ENCODE results near the gene COA7. TPM values are rescaled to one million over a fixed set of nuclear protein-coding genes. Genes with fewer than 3 reads are reported as not detected.

Gene COA7
- total and polyA plus RNA-seq, 7 donors: 6.9 to 16.4 (median 8.2) TPM

DNA sequence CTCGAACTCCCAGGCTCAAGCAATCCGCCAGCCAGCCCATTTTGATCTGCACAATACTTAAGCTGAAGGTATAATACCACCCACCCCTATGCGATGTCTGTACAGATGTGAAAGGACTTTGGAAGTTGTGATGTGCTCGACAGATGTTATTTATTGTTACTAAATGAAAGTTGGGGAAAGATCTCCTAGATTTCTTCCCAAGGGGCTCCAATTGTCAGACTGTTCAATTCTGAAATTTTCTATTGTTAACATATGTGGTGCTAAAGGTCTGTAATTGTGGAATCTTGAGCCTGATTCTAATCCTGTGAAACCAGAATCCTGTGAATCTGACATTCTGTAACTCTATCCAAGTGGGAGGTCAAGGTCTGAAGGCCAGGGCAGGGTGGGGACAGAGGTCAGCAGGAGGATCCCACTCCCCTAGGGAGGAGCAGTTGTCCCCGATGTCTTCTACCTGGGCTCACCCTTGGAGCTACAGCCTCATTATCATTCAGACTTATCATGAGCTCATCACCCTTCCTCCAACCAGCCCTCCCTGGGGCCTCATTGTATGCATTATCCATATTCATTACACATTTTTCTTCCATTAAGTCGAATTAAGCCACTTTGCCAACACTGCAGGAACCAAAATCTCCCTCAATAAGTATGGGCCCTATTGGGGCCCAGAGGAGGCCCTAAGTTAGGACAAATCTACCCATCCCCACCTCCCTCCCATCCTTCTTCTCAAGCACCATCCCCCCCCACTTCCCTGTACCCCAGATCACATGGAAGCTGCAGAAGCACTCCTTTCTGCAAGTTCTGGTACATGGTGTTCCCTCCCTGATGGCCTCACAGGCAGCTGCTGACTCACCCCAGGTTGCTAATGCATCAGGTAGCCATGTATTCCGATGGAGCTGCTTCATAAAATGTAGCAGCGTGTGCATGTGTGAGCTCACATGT lies 32.9 kb downstream of the COA7 start:
- intact Hi-C loops (cut with DNase I): no loop called here
- Histone ChIP-seq H3K27ac (no peak overlapping the region), H3K9me3 (no peaks in the 10 kb centered on the region), H3K36me3 (no peaks in the 10 kb centered on the region), H3K27me3 (peaks cover 0 to 3% (median 0%) of the 10 kb centered on the region in 3 donors), H3K4me1 (no peaks in the 10 kb centered on the region), H3K4me3 (no peak overlapping the region)
- DNase-seq: no peak
- TF ChIP-seq, protein P1, sequence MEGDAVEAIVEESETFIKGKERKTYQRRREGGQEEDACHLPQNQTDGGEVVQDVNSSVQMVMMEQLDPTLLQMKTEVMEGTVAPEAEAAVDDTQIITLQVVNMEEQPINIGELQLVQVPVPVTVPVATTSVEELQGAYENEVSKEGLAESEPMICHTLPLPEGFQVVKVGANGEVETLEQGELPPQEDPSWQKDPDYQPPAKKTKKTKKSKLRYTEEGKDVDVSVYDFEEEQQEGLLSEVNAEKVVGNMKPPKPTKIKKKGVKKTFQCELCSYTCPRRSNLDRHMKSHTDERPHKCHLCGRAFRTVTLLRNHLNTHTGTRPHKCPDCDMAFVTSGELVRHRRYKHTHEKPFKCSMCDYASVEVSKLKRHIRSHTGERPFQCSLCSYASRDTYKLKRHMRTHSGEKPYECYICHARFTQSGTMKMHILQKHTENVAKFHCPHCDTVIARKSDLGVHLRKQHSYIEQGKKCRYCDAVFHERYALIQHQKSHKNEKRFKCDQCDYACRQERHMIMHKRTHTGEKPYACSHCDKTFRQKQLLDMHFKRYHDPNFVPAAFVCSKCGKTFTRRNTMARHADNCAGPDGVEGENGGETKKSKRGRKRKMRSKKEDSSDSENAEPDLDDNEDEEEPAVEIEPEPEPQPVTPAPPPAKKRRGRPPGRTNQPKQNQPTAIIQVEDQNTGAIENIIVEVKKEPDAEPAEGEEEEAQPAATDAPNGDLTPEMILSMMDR (IDR thresholded peaks at IDR 0.05): no peak
- TF ChIP-seq EP300 (IDR thresholded peaks at IDR 0.05) (no peak), POLR2A (IDR thresholded peaks at IDR 0.05) (no peak), POLR2AphosphoS5 (IDR thresholded peaks at IDR 0.05) (no peak)
- WGBS, 2 donors: 90 to 91% methylated on average over 8 of the region's 8 CpGs

DNA sequence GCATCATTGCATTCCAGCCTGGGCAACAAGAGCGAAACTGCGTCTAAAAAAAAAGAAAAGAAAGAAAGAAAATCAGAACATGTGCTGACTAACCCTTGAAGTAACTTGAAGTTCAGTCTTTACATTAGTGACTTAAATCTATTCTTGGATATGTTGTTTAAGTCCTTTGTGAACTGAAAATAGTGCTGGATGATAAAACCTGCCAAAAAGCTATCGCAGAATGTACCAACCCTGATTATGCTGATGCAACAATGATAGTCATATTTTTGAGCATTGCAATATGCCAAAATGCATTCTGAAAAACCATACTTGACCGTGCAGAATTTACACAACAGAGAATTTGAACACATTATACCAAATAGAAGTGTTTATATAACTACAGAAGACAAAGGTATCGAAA lies 34.4 kb downstream of the COA7 start:
- intact Hi-C loops (cut with DNase I): no loop called here
- no peaks in the 10 kb centered on the region for H3K4me1 ChIP-seq

DNA sequence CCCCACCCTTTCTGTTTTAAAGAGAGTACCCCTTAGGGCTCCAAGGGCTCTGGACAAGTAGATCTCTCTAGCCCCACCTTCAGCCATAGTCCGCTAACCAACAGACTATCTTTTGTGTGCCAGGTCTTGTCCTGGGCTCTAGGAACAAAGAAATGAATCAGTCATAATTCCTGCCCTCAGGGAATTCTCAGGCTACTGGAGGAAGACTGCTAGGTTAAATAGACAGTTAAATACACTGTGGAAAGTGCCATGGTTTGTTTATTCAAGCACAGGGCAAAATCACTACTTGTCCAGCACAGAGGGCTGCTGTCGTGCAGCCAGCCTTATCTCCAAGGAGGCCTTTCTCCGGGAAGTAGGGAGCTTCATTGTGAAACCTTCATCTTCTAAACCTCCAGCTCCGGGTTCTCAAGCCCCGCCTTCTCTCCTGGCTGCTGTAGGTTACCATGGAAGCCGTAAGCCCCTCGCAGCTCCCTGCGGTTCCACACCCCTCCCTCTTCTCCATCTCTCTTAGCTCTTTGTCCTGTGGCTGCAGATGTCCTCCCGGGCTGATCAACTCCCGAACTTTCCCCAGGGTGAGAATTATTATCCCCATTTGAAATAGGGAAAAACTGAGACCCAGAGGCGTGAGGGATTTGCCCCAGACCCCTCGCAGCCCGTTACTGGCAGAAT lies 35.4 kb downstream of the COA7 start:
- H3K4me1 ChIP-seq: no peaks in the 10 kb centered on the region
- WGBS, 2 donors: 43 to 49% methylated on average over 13 of the region's 13 CpGs

More for the DNA sequence above, 34.4 kb downstream of the COA7 start:
- TF ChIP-seq, protein P1 (IDR thresholded peaks at IDR 0.05): no peak
- TF ChIP-seq POLR2A (IDR thresholded peaks at IDR 0.05) (no peak), EP300 (IDR thresholded peaks at IDR 0.05) (no peak), POLR2AphosphoS5 (IDR thresholded peaks at IDR 0.05) (no peak)
- no peak overlapping the region for H3K27ac ChIP-seq
- no peak for DNase-seq
- H3K4me3 ChIP-seq: no peak overlapping the region
- H3K36me3 ChIP-seq: no peaks in the 10 kb centered on the region
- 92 to 97% methylated on average over 5 of the region's 5 CpGs for WGBS, 2 donors
- no peaks in the 10 kb centered on the region for H3K9me3 ChIP-seq
- H3K27me3 ChIP-seq: peaks cover 0 to 3% (median 0%) of the 10 kb centered on the region in 3 donors

DNA sequence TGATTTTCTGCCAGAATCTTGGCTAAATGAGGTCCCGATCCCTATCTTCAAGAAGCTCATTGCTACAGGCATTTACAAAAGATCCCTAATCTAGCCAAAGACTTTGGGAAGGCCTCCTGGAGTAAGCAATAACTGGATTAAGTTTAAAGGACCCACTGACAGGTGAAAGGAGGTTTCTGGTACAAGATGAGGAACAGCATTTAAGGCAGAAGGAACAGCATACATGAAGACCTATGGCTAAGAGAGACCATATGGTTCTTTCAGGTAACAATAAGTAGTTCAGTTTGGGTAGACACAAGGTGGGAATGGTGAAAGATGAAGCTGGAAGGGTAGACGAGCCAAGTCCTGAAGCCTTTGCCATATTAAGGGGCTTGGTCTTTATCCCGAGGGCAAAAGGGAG lies 37.3 kb downstream of the COA7 start:
- no peak overlapping the region for H3K4me3 ChIP-seq
- TF ChIP-seq POLR2AphosphoS5 (IDR thresholded peaks at IDR 0.05) (no peak), EP300 (IDR thresholded peaks at IDR 0.05) (no peak), POLR2A (IDR thresholded peaks at IDR 0.05) (no peak)
- TF ChIP-seq, protein P1 (IDR thresholded peaks at IDR 0.05): no peak
- no peaks in the 10 kb centered on the region for H3K9me3 ChIP-seq
- H3K27me3 ChIP-seq: peaks cover 0 to 3% (median 0%) of the 10 kb centered on the region in 3 donors
- no peak for DNase-seq
- H3K4me1 ChIP-seq: no peaks in the 10 kb centered on the region
- 59 to 75% methylated on average over 3 of the region's 3 CpGs for WGBS, 2 donors
- H3K36me3 ChIP-seq: no peaks in the 10 kb centered on the region
- intact Hi-C loops (cut with DNase I): no loop called here
- no peak overlapping the region for H3K27ac ChIP-seq

More for the DNA sequence above, 35.4 kb downstream of the COA7 start:
- Histone ChIP-seq H3K27me3 (peaks cover 0 to 3% (median 0%) of the 10 kb centered on the region in 3 donors), H3K4me3 (no peak overlapping the region), H3K36me3 (no peaks in the 10 kb centered on the region), H3K27ac (no peak overlapping the region), H3K9me3 (no peaks in the 10 kb centered on the region)
- intact Hi-C loops (cut with DNase I): no loop called here
- DNase-seq: no peak
- TF ChIP-seq EP300 (IDR thresholded peaks at IDR 0.05) (no peak), POLR2AphosphoS5 (IDR thresholded peaks at IDR 0.05) (no peak), POLR2A (IDR thresholded peaks at IDR 0.05) (no peak)
- TF ChIP-seq, protein P1 (IDR thresholded peaks at IDR 0.05): no peak

Data from sigmoid colon (tissue), 7 donors.